H1 (cell line): ENCODE data around the gene ENTREP1. TPM values are rescaled to one million over a fixed set of nuclear protein-coding genes. Genes with fewer than 3 reads are reported as not detected.

ENCODE experiments used
- CTCF ChIA-PET: fragments of 300-600 bp; sonication (Branson Sonifier 250); formaldehyde crosslinking; loops from one replicate; lab custom pipeline; 2021; ENCODE audit not compliant: partially characterized antibody; lab: Charles Lee
- POLR2A ChIA-PET: fragments of 300-600 bp; sonication (Branson Sonifier 250); formaldehyde crosslinking; loops from one replicate; lab custom pipeline; 2021; ENCODE audit warnings: inconsistent platforms; ENCODE audit not compliant: partially characterized antibody; lab: Charles Lee
- DNase-seq, 2 experiments: peaks; one replicate each; pipeline versions ENCODE4 v3.0.0 to v3.0.0-alpha.2; 2010 to 2022; ENCODE audit warnings: low spot score in 2 of 2, low read depth in 1 of 2, mixed read lengths in 1 of 2
- FAIRE-seq: peaks from 2 replicates; lab custom pipeline; 2011; peaks lifted over from hg19 to GRCh38; lab: Jason Lieb, UNC
- H2AFZ ChIP-seq: 2 replicates; pipeline ENCODE4 v1.8.1; 2012; ENCODE audit warnings: low read length, inconsistent platforms
- H2AK5ac ChIP-seq: 2 replicates; pipeline ENCODE4 v1.6.1; 2013; ENCODE audit warnings: low read depth, low read length
- H2BK120ac ChIP-seq: replicated peaks from 2 replicates; pipeline ENCODE3; 2013; ENCODE audit warnings: low read depth, low read length, inconsistent platforms
- H2BK12ac ChIP-seq: 2 replicates; pipeline ENCODE4 v1.6.1; 2013; ENCODE audit warnings: low read depth, low read length
- H2BK15ac ChIP-seq: 2 replicates; pipeline ENCODE4 v1.6.1; 2013; ENCODE audit warnings: low read length
- H2BK20ac ChIP-seq: 2 replicates; pipeline ENCODE4 v1.6.1; 2013; ENCODE audit warnings: low read length
- H2BK5ac ChIP-seq: 2 replicates; pipeline ENCODE4 v1.6.1; 2013; ENCODE audit warnings: low read depth, low read length
- H3K14ac ChIP-seq: 2 replicates; pipeline ENCODE4 v1.6.1; 2013; ENCODE audit warnings: inconsistent platforms; ENCODE audit not compliant: insufficient read length
- H3K18ac ChIP-seq: 2 replicates; pipeline ENCODE4 v1.6.1; 2013; ENCODE audit warnings: low read length; ENCODE audit errors: extremely low read depth
- H3K23ac ChIP-seq: 2 replicates; pipeline ENCODE4 v1.6.1; 2013; ENCODE audit warnings: inconsistent platforms; ENCODE audit not compliant: insufficient read length
- H3K23me2 ChIP-seq: 2 replicates; pipeline ENCODE4 v1.6.1; 2013; ENCODE audit warnings: low read depth, low read length
- H3K27ac ChIP-seq: 2 replicates; pipeline ENCODE4 v1.6.1; 2011; ENCODE audit warnings: low read depth, low read length, inconsistent platforms
- H3K27me3 ChIP-seq, 4 experiments: replicated peaks in 1 of 4; 1 replicate in 1 of 4; 2 replicates in 3 of 4; pipeline versions ENCODE4 v1.6.1 to v1.8.1; 2011 to 2013; ENCODE audit warnings: low read length in 3 of 4, mild to moderate bottlenecking in 3 of 4, inconsistent platforms in 2 of 4, mixed read lengths in 2 of 4, moderate library complexity in 1 of 4; ENCODE audit not compliant: control insufficient read depth in 3 of 4, insufficient read depth in 3 of 4; ENCODE audit errors: extremely low read depth in 1 of 4
- H3K36me3 ChIP-seq, 4 experiments: 2 replicates each; pipeline versions ENCODE4 v1.6.1 to v1.8.1; 2011 to 2013; ENCODE audit warnings: mild to moderate bottlenecking in 4 of 4, low read length in 3 of 4, moderate library complexity in 2 of 4, control low read depth in 1 of 4, inconsistent platforms in 1 of 4; ENCODE audit not compliant: insufficient read depth in 4 of 4, control insufficient read depth in 2 of 4
- H3K4ac ChIP-seq: replicated peaks from 2 replicates; pipeline ENCODE3; 2013; ENCODE audit warnings: low read length, low read depth, mixed read lengths, inconsistent platforms; ENCODE audit not compliant: insufficient read length
- H3K4me1 ChIP-seq, 4 experiments: replicated peaks in 1 of 4; 1 replicate in 1 of 4; 2 replicates in 3 of 4; pipeline versions ENCODE4 v1.6.1 to v1.8.1; 2011 to 2013; ENCODE audit warnings: low read length in 3 of 4, inconsistent platforms in 2 of 4, mixed read lengths in 1 of 4; ENCODE audit not compliant: insufficient read depth in 4 of 4, control insufficient read depth in 3 of 4
- H3K4me2 ChIP-seq, 2 experiments: 2 replicates each; pipeline versions ENCODE4 v1.6.1 to v1.8.1; 2011 to 2013; ENCODE audit warnings: low read depth in 2 of 2, low read length in 2 of 2, control low read depth in 1 of 2, inconsistent platforms in 1 of 2, mild to moderate bottlenecking in 1 of 2; ENCODE audit not compliant: insufficient read depth in 1 of 2
- H3K4me3 ChIP-seq, 4 experiments: fragments of 200-600, 300-600 bp in 1 of 4; sonication (generic), shearing (Covaris generic), sonication (Bioruptor Twin) in 1 of 4; 2 replicates each; pipeline versions ENCODE4 v1.5.1 to v1.8.1; 2011 to 2016; ENCODE audit warnings: low read length in 4 of 4, low read depth in 3 of 4, control low read depth in 2 of 4, inconsistent platforms in 2 of 4, mild to moderate bottlenecking in 2 of 4, mixed read lengths in 1 of 4, moderate library complexity in 1 of 4; ENCODE audit not compliant: insufficient read depth in 2 of 4; ENCODE audit errors: extremely low read depth in 1 of 4
- H3K56ac ChIP-seq: replicated peaks from 2 replicates; pipeline ENCODE3; 2013; ENCODE audit warnings: low read depth, mild to moderate bottlenecking, mixed read lengths, low read length, inconsistent platforms; ENCODE audit not compliant: insufficient read length
- H3K79me1 ChIP-seq: 2 replicates; pipeline ENCODE4 v1.6.1; 2013; ENCODE audit warnings: low read depth, low read length, control low read depth
- H3K79me2 ChIP-seq, 2 experiments: 2 replicates each; pipeline versions ENCODE4 v1.6.1 to v1.8.1; 2012 to 2013; ENCODE audit warnings: low read length in 2 of 2, mild to moderate bottlenecking in 2 of 2, inconsistent platforms in 1 of 2; ENCODE audit not compliant: insufficient read depth in 2 of 2, control insufficient read depth in 1 of 2
- H3K9ac ChIP-seq, 4 experiments: replicated peaks in 1 of 4; 1 replicate in 1 of 4; 2 replicates in 3 of 4; pipeline versions ENCODE4 v1.6.1 to v1.8.1; 2011 to 2013; ENCODE audit warnings: low read depth in 3 of 4, low read length in 3 of 4, control low read depth in 2 of 4, mild to moderate bottlenecking in 2 of 4, moderate library complexity in 2 of 4, inconsistent platforms in 1 of 4; ENCODE audit errors: extremely low read depth in 1 of 4
- H3K9me3 ChIP-seq, 2 experiments: 2 replicates each; pipeline versions ENCODE4 v1.6.1 to v1.8.1; 2012 to 2013; ENCODE audit warnings: mild to moderate bottlenecking in 2 of 2, moderate library complexity in 2 of 2, control low read depth in 1 of 2, inconsistent platforms in 1 of 2, low read depth in 1 of 2, low read length in 1 of 2, mixed read lengths in 1 of 2; ENCODE audit not compliant: insufficient read depth in 2 of 2
- H4K20me1 ChIP-seq, 2 experiments: replicated peaks in 1 of 2; 2 replicates each; pipeline versions ENCODE3 to v1.8.1; 2011 to 2013; ENCODE audit warnings: inconsistent platforms in 2 of 2, low read length in 2 of 2, mild to moderate bottlenecking in 1 of 2; ENCODE audit not compliant: insufficient read depth in 2 of 2, control insufficient read depth in 1 of 2
- H4K5ac ChIP-seq: 2 replicates; pipeline ENCODE4 v1.6.1; 2013; ENCODE audit warnings: low read length, low read depth, mixed read lengths, inconsistent platforms; ENCODE audit not compliant: insufficient read length
- H4K8ac ChIP-seq: 2 replicates; pipeline ENCODE4 v1.8.0; 2013; ENCODE audit warnings: mild to moderate bottlenecking, moderate library complexity, low read length, inconsistent platforms; ENCODE audit not compliant: insufficient read depth; ENCODE audit errors: extremely low read depth
- H4K91ac ChIP-seq: replicated peaks from 2 replicates; pipeline ENCODE3; 2013; ENCODE audit warnings: low read length, mixed read lengths, inconsistent platforms; ENCODE audit not compliant: insufficient read length
- ASH2L ChIP-seq: fragments of 200-600, 300-600 bp; sonication (generic); IDR thresholded peaks from one replicate; pipeline ENCODE4 v1.7.1; 2017; ENCODE audit warnings: low read length
- E2F6 ChIP-seq: IDR thresholded peaks from 2 replicates; pipeline ENCODE4 v1.6.1; 2012; ENCODE audit warnings: inconsistent platforms
- HDAC2 ChIP-seq, 2 experiments: fragments of 300-600 bp in 1 of 2; sonication (generic) in 1 of 2; IDR thresholded peaks; 2 replicates each; pipeline ENCODE4 v1.6.1; 2011 to 2012; ENCODE audit warnings: low read depth in 2 of 2, low read length in 2 of 2, mild to moderate bottlenecking in 2 of 2, moderate library complexity in 2 of 2, borderline replicate concordance in 1 of 2, inconsistent platforms in 1 of 2
- HDAC6 ChIP-seq: IDR thresholded peaks from one replicate; pipeline ENCODE4 v1.7.1; 2012; ENCODE audit warnings: low read depth, mild to moderate bottlenecking, inconsistent platforms, low read length, moderate library complexity
- POU5F1 ChIP-seq: IDR thresholded peaks from 2 replicates; pipeline ENCODE4 v1.6.1; 2011; ENCODE audit warnings: low read depth, mild to moderate bottlenecking, low read length, moderate library complexity
- RBBP5 ChIP-seq: IDR thresholded peaks from 2 replicates; pipeline ENCODE4 v1.7.1; 2012; ENCODE audit warnings: low read depth, mild to moderate bottlenecking, inconsistent platforms, low read length, moderate library complexity, borderline replicate concordance
- SAP30 ChIP-seq: fragments of 300-600 bp; sonication (generic); IDR thresholded peaks from 2 replicates; pipeline ENCODE4 v1.7.1; 2012; ENCODE audit warnings: low read length, moderate library complexity, mild to moderate bottlenecking, inconsistent platforms; ENCODE audit not compliant: insufficient read depth, insufficient replicate concordance
- WGBS, 2 experiments: shearing (Covaris generic) in 1 of 2; methylation state at CpG; one replicate each; pipeline versions ENCODE4 v1.1.6 to v1.1.7; 2013 to 2015; ENCODE audit warnings: low lambda C conversion rate in 2 of 2, mixed read lengths in 2 of 2, inconsistent platforms in 1 of 2, low coverage in 1 of 2, missing lambda C conversion rate in 1 of 2; ENCODE audit not compliant: insufficient replicate concordance in 2 of 2, insufficient coverage in 1 of 2, insufficient read length in 1 of 2; ENCODE audit errors: extremely low coverage in 1 of 2, missing lambda C conversion rate in 1 of 2; 5-methylcytosine and 5-hydroxymethylcytosine counted together
- polyA plus RNA-seq, 7 experiments: library from polyadenylated mRNA; depleted of rRNA in 3 of 7; stranded (reverse) in 5 of 7; unstranded in 2 of 7; fragments of >200 nt in 5 of 7; fragments of 200-250 nt in 2 of 7; gene quantifications; 1 replicate in 5 of 7; 2 replicates in 1 of 7; 4 replicates in 1 of 7; pipeline versions ENCODE4 v1.2.1 to v1.2.3, GENCODE V29; 2011 to 2013; ENCODE audit warnings: missing spikeins in 2 of 7, mixed read lengths in 2 of 7
- total RNA-seq: library from RNA; stranded (reverse); fragmentation: NEBNext Ultra II Directional; extraction: Animal tissue kit (Norgen Biotek cat#: 25700); gene quantifications from 2 replicates; pipeline ENCODE4 v1.2.1, GENCODE V29; 2021
- TF ChIP-seq, protein P1 (sequence below): IDR thresholded peaks from 2 replicates; pipeline ENCODE4 v1.6.1; 2012; ENCODE audit warnings: inconsistent platforms

The ENTREP1 gene
- total and polyA plus RNA-seq, 2 of the 8 experiments (the other 6 are each of a cell fraction or from before 2014, with no cell fraction given), result 15.3 to 25.0 TPM

- H4K5ac ChIP-seq, result no peak overlapping the region
- H3K23me2 ChIP-seq, result no peaks in the 10 kb centered on the region
- peak overlapping the region; percentile 91 for H3K18ac ChIP-seq
- H2BK120ac ChIP-seq, result no peak overlapping the region
- FAIRE-seq (peak; percentile 19), DNase-seq (peak; percentile 70 to 88)
- H2BK12ac ChIP-seq, result peak overlapping the region; percentile 98; the same call in 1 of the 2 replicates
- H3K27ac ChIP-seq, result no peak overlapping the region
- no peak overlapping the region for H2AK5ac ChIP-seq
- H3K27me3 ChIP-seq, result no peaks in the 10 kb centered on the region; a peak in 1 of 7 replicates
- 0 out of 2 replicates have a peak overlapping the region, but pooled peaks have one; percentile 81 for H2BK15ac ChIP-seq
- peak overlapping the region; percentile 98 for H2AFZ ChIP-seq
- H4K8ac ChIP-seq, result peak overlapping the region; percentile 97; the same call in 1 of the 2 replicates
- peak overlapping the region; percentile 2 to 7; a peak in 1 of 4 replicates for H3K4me2 ChIP-seq
- no peak overlapping the region for H3K14ac ChIP-seq
- POLR2A ChIA-PET, result interaction anchor here (0.8 to 1.4 kb wide), 3 partner anchors 9 to 127 kb away, joined by 3 read pairs; no protein-coding TSS in a partner anchor
- peak overlapping the region; percentile 79; the same call in 1 of the 2 replicates for H2BK5ac ChIP-seq
- peaks cover 0 to 7% (median 3%) of the 10 kb centered on the region in 4 experiments; a peak in 5 of 7 replicates for H3K4me1 ChIP-seq
- H4K20me1 ChIP-seq, result no peaks in the 10 kb centered on the region
- no peaks in the 10 kb centered on the region for H3K36me3 ChIP-seq
- CTCF ChIA-PET, result interaction anchor here (0.8 to 2.1 kb wide), 16 partner anchors 9 to 514 kb away, joined by 3 to 24 read pairs (median 4); no protein-coding TSS in a partner anchor
- no peaks in the 10 kb centered on the region for H3K79me2 ChIP-seq
- no peak overlapping the region; a peak in 1 of 8 replicates for H3K4me3 ChIP-seq
- H3K56ac ChIP-seq, result no peak overlapping the region
- H3K9ac ChIP-seq, result no peak overlapping the region
- peak overlapping the region; percentile 71 for H4K91ac ChIP-seq
- peak overlapping the region; percentile 98; the same call in 1 of the 2 replicates for H2BK20ac ChIP-seq
- H3K79me1 ChIP-seq, result no peaks in the 10 kb centered on the region
- no peak overlapping the region for H3K23ac ChIP-seq
- WGBS, 2 experiments, result 40% methylated on average over 20 of the region's 20 CpGs; no CpG with 5 or more reads in 1 of the 2 experiments
- no peak overlapping the region for H3K4ac ChIP-seq
- no peaks in the 10 kb centered on the region for H3K9me3 ChIP-seq
- TF ChIP-seq RBBP5 (no peak), ASH2L (peak; percentile 22), E2F6 (0 out of 2 replicates have a peak, but pooled peaks have one; percentile 23), HDAC2 (IDR thresholded peaks at IDR 0.05; ENCODE audit: borderline replicate concordance in 1 of 2, low read depth in 2 of 2, low read length in 2 of 2) (0 out of 4 replicates have a peak, but pooled peaks of 1 of the 2 experiments have one; percentile 19), SAP30 (no peak), POU5F1 (peak; percentile 0; the same call in 1 of the 2 replicates), HDAC6 (no peak)
- TF ChIP-seq, protein P1, sequence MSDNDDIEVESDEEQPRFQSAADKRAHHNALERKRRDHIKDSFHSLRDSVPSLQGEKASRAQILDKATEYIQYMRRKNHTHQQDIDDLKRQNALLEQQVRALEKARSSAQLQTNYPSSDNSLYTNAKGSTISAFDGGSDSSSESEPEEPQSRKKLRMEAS, result peak; percentile 38; the same call in 1 of the 2 replicates
Measured at GRCh38 chr9:69412741-69413150, 87.7 kb downstream of the ENTREP1 start.
